Measurements from ENCODE around the gene PLCB2.

The PLCB2 gene, protein sequence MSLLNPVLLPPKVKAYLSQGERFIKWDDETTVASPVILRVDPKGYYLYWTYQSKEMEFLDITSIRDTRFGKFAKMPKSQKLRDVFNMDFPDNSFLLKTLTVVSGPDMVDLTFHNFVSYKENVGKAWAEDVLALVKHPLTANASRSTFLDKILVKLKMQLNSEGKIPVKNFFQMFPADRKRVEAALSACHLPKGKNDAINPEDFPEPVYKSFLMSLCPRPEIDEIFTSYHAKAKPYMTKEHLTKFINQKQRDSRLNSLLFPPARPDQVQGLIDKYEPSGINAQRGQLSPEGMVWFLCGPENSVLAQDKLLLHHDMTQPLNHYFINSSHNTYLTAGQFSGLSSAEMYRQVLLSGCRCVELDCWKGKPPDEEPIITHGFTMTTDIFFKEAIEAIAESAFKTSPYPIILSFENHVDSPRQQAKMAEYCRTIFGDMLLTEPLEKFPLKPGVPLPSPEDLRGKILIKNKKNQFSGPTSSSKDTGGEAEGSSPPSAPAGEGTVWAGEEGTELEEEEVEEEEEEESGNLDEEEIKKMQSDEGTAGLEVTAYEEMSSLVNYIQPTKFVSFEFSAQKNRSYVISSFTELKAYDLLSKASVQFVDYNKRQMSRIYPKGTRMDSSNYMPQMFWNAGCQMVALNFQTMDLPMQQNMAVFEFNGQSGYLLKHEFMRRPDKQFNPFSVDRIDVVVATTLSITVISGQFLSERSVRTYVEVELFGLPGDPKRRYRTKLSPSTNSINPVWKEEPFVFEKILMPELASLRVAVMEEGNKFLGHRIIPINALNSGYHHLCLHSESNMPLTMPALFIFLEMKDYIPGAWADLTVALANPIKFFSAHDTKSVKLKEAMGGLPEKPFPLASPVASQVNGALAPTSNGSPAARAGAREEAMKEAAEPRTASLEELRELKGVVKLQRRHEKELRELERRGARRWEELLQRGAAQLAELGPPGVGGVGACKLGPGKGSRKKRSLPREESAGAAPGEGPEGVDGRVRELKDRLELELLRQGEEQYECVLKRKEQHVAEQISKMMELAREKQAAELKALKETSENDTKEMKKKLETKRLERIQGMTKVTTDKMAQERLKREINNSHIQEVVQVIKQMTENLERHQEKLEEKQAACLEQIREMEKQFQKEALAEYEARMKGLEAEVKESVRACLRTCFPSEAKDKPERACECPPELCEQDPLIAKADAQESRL

DNA sequence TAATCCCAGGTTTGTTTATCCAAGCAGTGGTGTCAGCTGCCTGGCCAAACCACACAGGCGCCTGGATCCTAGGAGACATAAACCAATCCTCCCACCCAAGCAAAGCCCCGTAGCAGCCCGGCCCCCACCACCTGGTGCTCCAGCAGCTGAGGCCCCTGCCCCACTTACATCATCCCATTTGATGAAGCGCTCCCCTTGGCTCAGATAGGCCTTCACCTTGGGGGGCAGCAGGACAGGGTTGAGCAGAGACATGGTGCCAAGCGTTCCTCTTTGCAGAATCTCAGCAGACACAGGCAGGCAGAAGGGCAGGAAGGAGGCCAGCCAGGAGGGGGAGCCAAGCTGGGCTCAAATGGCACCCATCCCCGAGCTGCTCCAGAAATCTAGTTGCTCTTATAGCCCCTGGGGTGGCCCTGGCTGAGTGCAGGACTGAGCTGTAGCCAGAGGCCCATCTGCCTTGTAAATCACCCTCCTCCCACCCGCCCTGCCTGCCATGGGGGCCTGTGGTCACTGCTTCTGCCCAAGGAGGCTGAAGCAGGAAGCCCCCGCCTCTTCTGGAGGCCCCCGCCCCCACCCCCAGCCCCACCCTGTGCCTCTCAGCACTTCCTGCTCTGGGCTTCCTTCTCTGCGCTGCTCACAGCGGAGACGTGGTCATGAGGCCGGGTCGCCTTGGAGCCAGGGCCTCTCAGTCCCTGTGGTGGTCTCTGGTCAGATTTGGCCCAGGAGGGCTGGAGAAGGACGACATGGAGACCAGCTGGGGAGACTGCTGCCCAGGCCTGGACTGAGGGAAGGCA is at the start of gene PLCB2:
TSS of gene PLCB2 (minus strand) at position 515 of the 791 bp plus-strand sequence. CDS start at position 252, 263 bp downstream.
- peak in 17 of 51 donors; percentile 8 to 44 (median 24) for DNase-seq

DNA sequence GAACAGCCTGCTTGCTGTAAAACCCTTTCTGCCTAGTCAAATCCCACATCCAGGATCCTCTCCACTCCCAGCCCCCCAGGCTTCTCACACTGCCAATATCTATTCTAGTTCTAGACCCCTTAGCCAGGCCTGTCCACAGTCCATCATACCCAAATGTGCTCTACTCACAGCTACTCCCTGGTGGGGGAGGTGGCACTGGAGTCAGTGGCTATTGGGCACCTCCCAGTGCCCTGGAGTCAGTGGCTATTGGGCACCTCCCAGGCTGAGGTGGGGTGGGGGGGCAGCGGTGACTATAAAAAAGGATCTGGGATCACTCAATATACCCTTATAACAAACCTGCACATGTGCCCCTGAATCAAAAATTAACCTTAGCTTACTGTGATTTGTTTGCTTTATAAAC is 49.5 kb upstream of the PLCB2 start:
- no peak for DNase-seq

DNA sequence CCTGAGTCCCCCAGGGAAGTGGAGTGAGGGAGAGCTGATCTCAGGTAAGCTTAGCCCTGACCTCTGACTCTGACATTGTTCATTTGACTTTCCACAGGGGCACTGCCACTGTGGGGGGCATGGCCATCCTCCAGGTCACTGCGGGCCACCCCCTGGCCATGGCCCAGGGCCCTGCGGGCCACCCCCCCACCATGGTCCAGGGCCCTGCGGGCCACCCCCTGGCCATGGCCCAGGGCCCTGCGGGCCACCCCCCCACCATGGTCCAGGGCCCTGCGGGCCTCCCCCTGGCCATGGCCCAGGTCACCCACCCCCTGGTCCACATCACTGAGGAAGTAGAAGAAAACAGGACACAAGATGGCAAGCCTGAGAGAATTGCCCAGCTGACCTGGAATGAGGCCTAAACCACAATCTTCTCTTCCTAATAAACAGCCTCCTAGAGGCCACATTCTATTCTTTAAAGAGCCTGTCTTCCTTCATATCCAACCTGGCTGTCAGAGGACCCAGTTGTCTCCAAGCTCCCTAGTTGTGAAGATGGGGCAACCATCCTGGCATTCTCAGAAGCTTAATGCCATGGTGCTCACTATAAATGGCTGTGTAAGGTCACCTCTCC is 48.3 kb upstream of the PLCB2 start:
- DNase-seq, result no peak

DNA sequence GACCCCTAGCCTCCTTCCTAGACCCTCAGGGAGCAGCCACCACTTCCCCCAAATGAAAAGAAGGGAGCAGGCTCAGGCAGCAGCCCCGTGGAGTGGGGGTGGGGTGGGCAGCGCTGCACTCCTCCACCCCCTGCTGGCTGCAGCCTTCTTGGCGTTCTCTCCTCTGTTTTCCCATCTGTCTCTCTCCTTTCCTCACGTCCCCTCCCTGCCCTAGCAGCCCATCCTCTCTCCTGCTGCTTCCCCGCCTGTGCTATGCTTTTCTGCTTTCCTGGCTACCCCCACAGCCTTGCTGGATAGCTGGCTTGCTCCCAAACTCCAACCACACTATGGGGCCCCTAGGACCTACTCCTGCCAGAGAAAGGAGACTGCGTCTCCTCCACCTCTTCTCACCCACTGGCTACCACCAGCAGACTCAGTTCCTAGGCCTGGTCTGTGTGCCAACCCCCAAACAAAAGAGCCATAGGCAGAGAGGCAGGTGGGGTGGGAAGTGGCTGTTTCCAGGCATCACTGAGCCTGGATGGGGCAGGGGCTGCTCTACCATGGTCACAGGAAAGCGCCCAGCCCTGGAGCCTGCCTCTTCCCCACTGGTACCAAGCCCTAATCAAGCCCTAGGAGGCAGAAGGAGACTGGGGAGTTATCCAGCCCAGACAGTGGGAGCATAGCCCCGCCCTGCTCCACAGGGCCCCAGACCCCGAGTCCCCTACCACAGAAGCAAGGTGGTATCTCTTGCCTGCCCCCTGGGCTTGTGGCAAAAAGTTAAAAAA is 46.9 kb upstream of the PLCB2 start:
- peak in 21 of 51 donors; percentile 6 to 46 (median 24) for DNase-seq

DNA sequence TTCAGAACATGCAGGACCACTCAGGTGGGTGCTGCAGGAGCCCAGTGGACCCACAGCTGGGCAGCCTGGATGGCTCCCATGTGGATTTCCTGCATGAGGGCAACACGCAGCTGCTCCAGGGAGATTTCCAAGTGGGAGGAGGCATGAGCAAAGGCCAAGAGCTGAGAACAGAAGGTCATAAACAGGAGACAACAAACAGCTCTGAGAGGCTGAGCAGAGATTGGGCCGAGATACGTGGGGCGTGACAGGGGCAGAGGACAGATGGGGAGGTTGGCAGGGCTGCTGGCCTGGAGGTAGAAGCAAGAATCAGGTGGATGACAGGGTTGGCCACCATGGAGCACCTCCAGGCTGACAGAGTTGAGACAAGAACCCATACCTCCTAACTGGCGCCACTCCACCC is 46.0 kb upstream of the PLCB2 start:
- no peak for DNase-seq

DNA sequence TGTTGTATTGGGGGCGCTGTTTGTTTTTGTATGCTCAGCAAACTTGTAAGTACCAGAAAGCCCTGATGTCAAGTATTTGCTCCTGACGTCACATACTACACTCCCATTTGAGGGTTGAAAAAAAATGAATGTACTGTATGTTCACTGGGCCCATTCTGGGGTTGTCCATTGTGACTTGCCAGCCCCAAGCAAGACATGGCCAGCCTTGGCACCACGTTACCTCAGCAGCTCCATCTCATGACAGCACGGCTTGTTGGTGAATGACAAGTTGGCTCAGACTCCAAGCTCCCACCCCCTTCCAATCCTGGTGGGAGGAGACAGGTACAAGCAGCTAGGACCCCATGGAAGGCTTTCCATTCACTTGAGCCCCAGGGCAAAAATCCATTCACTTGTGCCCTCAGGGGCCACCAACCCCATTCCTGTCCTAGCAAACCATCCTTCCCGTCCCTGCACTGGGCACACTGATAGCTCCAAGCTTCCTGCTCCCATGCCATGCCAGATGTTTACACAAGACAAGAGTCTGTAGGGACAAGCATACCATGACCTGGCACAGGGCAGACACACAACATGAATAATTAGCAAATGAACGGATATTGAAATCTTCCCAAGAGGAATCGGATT is 44.7 kb upstream of the PLCB2 start:
- no peak for DNase-seq

DNA sequence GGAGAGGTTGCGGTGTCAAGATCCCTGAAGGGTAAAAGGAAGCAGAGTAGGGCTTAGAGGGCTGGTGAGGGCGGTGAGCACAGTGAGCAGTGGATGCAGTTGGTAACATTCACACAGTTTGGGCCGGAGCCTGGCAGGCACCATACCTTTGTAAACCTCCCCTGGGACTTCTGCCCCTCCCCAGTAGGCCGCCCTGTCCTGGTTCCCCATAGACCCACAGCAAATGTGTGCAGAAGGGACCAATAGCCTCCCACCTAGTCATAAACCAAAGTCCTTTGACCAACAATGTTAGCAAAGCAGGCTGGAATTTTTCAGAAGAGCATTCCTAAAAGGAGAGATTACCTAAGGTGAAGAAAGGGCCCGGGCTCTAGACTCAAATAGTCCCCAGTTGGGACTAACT is 41.4 kb upstream of the PLCB2 start:
- no peak for DNase-seq

DNA sequence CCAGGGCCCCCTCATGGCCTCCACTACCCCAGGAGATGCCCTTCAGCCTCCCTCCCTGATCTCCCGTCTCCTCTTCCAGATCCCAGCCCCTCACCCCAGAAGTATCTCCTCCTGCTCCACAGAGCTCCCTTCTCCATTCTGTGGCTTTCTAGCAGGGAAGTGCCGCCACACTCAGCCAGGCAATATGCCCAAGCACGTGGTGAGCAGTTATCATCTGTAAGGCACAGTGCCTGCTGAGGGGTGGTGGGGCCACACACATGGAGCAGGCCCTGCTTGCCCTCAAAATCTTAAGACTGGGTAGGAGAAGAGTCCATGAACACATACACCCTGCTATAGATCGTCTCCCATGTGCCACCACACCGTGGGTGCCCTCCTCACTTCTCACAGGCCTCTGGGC is 40.7 kb upstream of the PLCB2 start:
- no peak for DNase-seq

DNA sequence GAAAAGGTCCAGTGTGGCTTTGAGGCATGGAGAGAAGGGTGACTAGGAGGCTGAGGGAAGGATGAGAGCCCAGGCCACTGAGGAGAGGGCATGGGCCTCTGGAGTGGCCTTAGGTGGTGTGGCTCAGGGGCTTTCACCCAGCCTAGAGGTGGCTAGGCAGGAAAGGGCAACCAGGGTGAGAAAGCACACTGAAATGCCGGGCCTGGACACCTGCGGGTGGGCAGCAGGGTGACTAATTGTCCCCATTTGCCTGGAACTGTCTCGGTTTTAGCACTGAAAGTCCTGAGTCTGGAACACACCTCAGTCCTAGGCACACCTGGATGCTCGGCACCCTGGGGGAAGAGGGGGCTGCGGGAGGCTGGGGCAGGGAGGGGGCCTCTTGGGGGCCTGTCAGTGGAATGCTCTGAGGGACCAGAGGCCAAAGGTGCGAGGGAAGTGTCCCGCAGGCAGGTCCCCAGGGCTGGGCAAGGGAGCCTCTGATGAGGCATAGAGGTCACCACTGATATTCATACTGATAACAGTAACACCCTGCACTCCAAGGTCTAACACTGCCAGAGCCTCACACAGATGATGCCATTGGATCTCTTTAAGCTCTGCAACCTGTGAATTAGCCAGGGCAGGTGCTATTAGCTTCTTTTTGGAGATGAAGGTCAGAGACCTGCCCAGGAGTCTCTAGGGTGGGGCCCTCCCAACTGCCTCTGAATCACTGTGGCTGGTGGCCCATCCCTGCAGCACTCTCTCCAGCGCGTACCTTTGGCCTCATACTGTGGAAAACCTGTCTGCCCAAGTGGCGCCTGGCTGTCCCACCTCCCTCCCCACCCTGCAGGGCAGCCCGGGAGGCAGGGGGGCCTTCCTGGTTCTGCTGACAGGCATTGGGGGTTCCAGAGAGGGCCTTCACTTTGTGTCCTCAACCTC is 40.1 kb upstream of the PLCB2 start:
- DNase-seq, result no peak

DNA sequence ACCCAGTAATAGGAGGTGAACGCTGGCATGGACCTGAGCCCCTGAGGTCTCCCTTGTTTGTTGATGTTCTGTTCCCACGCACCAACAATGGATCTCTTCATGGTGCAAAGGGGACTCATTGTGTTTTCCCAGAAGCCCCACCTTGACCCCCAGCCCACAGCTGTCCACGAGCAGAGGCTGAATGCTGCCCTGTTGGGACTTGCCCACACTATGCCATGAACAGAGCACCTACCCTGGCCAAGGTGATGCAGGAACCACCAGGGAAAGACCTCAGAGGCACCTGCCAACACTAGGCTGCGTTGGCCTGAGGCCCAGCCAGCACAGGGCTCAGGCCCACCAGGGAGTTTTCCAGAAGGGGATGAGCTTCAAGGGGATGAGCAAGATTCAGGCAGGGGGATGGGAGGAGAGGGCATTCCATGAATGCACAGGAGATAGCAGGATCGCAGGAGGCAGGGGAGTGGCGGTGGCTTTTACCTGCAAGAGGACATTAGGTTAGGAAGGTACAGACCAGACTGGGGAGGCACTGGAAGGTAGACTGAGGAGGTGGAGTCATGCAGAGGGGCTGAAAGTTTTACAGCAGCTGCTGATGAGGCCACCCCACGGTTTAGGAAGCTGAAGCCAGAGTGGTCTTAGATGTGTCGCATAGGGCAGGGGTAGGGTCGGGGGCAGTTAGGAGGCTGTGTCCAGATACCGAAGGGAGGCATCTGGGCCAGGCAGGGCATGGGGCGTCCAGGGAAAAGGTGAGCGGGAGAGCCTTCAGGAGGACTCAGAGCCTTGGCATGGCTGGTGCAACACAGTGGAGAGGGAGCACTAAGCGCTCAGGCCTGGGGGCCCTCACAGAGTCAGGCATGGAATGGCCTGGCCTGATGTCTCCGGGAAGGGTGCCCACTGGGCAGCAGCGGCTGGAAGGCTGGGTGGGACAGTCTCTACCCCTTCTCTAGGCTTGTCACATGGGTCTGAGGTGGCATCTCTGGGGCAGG is 39.1 kb upstream of the PLCB2 start:
- no peak for DNase-seq

DNA sequence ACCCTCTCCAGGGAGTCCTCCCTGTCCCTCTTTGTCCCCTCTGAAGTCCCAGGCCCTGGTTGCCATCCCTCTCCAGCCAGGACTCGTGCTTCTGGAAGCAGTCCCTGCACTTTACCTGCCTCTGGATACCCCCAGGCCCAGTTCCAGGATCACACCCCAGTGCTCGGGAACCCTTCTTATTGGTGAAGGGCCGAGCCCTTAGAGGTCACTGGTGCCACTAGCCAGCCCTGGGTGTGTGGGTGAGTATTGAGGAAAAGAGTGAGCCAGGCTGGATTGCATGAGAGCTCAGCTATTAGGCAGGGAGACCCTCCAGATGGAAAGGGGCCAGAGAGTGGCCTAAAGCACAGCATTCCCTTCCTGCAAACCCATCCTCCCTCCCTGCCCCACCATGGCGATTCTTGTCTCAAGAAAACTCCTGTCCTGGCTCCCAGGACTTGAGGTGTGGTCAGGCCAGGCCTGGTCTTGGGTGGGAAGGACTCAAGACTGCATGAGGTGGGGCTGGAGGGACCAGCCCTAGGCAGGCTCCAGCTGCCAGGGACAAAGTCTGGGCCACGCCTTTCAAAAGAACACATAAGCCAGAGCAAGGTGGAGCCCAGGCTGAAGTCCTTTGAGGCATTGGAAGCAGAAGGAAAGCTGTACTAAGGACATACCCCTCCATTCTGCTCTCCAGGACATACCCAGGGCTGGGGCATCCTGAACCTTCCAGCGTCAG is 38.3 kb upstream of the PLCB2 start:
- no peak for DNase-seq

DNA sequence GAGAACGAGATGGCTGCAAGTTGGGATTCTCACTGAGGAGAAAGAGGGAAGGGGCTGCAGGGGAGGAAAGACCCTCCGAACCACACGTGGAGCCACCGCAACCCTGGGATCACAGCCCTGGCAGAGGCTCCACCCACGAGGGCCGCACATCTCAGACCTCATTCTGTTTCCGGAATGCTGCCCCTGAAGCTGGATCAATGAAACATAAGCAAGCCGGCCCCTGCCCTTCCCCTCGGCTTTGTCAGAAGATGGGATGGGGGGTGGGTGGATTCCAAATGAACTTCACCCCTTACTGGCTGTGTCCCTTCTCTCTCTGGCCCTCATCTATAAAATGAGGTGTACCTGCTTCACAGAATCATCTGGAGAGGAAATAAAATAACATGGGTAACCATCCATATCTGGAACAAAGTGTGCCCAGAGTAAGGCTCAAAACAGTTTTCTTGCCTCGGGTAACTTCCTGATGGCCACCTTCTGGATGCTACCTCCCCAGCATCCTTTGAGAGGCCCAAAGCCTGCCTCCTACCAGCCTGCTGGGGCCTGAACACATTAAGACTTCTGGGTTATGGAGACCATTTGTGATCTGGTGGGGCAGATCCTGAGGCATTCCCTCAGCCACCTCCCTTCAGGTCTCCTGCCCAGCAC is 37.6 kb upstream of the PLCB2 start:
- DNase-seq, result no peak

DNA sequence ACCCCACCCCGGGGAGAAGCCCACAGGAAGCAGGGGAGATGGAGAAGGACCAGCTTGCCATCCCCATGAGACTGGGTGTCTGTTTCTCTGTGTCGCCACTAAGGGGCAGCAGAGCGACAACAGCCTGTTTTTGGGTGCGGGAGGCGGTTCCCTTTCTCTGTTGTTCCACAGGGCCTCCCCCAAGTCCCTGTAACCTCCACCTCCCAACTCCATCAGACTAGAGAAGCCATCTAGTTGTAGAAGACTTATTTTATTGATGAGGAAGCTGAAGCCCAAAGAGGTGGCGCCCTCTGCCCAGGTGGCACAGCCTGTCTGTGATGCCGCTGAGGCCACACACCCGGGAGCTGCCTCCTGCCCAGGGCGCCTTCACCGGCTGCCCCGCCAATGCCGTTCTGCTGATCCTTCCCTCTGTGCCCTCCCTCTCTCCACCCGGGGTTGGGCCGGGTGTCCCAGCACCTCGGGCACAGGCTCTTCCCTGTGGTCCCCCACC is 36.9 kb upstream of the PLCB2 start:
- peak in 38 of 51 donors; percentile 11 to 71 (median 38) for DNase-seq

DNA sequence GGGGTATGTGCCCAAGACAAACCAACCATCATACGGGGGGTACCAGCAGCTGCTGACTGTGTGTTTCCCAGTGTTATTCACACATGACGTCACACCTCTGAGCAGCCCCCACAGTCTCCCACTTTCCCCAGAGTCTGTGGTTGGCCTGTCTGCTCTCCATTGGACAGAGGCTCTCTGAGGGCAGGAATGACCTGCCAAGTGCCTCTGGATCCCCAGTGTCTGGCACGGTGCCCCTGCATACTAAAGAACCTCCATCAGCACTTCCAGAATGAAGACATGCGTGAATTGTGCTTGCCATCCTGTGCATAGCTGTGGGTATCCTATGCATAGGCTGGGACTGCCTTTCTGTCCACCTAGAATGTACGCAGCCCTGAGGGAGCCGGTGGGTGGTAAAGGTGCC is 36.5 kb upstream of the PLCB2 start:
- peak in 1 of 51 donors; percentile 41 for DNase-seq

DNA sequence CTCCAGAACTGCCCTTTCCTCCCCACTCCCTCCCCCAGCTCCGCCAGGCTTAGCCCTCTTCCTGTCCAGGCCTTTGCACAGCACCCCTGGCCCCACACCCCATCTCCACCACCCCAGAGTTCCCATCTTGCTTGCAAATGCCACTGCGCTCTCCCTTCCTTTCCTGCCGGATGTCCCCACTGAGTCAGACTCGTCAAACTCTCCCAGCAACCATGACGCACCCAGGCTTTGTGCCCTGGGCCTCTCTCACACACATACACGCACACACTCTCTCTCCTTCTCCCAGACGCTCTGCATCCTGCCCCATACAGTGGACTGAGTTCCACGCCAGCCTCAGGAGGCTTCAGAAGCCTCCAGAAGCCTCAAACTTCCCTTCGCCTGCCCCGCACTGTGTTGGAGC is 35.8 kb upstream of the PLCB2 start:
- DNase-seq, result no peak
